GM12864 (cell line): ENCODE measurements around the gene ICAM3.
"Not testable (repeated sequence)": the region's sequence is repeated elsewhere in the genome, so short reads cannot be mapped to it uniquely, and the experiment has no call there.

ENCODE experiments used
- DNase-seq: peaks from one replicate; pipeline ENCODE4 v3.0.0-alpha.2; 2011; ENCODE audit warnings: low read depth
- H3K4me3 ChIP-seq: 2 replicates; pipeline ENCODE4 v1.5.1; 2011; ENCODE audit warnings: mild to moderate bottlenecking, low read depth, low read length, control low read depth
- CTCF ChIP-seq: IDR thresholded peaks from 2 replicates; pipeline ENCODE4 v1.5.1; 2011; ENCODE audit warnings: low read depth, mild to moderate bottlenecking, moderate library complexity, low read length, control low read depth, inconsistent platforms; ENCODE audit errors: missing control alignments

The ICAM3 gene

GRCh38 chr19:10374931-10375330, 35.5 kb upstream of the ICAM3 start:
- no peak for DNase-seq
- TF ChIP-seq CTCF, result no peak
- H3K4me3 ChIP-seq, result no peak overlapping the region

- TF ChIP-seq CTCF, result no peak
- H3K4me3 ChIP-seq, result no peak overlapping the region
- no peak for DNase-seq
Measured at GRCh38 chr19:10372690-10373089, 33.3 kb upstream of the ICAM3 start.

GRCh38 chr19:10368101-10368803, 28.8 kb upstream of the ICAM3 start:
- TF ChIP-seq CTCF, result no peak
- no peak overlapping the region for H3K4me3 ChIP-seq
- no peak for DNase-seq

- not testable (repeated sequence) for H3K4me3 ChIP-seq, DNase-seq
Measured at GRCh38 chr19:10366950-10367512, 27.6 kb upstream of the ICAM3 start.

GRCh38 chr19:10365518-10365917, 26.1 kb upstream of the ICAM3 start:
- no peak overlapping the region for H3K4me3 ChIP-seq
- no peak for TF ChIP-seq CTCF
- no peak for DNase-seq

- no peak for TF ChIP-seq CTCF
- no peak overlapping the region for H3K4me3 ChIP-seq
- DNase-seq, result no peak
Measured at GRCh38 chr19:10364644-10365043, 25.2 kb upstream of the ICAM3 start.

GRCh38 chr19:10363789-10364281, 24.4 kb upstream of the ICAM3 start:
- no peak for TF ChIP-seq CTCF
- no peak for DNase-seq
- no peak overlapping the region for H3K4me3 ChIP-seq
